ENCODE results near the gene AP4M1.

AP4M1 gene, protein sequence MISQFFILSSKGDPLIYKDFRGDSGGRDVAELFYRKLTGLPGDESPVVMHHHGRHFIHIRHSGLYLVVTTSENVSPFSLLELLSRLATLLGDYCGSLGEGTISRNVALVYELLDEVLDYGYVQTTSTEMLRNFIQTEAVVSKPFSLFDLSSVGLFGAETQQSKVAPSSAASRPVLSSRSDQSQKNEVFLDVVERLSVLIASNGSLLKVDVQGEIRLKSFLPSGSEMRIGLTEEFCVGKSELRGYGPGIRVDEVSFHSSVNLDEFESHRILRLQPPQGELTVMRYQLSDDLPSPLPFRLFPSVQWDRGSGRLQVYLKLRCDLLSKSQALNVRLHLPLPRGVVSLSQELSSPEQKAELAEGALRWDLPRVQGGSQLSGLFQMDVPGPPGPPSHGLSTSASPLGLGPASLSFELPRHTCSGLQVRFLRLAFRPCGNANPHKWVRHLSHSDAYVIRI

DNA sequence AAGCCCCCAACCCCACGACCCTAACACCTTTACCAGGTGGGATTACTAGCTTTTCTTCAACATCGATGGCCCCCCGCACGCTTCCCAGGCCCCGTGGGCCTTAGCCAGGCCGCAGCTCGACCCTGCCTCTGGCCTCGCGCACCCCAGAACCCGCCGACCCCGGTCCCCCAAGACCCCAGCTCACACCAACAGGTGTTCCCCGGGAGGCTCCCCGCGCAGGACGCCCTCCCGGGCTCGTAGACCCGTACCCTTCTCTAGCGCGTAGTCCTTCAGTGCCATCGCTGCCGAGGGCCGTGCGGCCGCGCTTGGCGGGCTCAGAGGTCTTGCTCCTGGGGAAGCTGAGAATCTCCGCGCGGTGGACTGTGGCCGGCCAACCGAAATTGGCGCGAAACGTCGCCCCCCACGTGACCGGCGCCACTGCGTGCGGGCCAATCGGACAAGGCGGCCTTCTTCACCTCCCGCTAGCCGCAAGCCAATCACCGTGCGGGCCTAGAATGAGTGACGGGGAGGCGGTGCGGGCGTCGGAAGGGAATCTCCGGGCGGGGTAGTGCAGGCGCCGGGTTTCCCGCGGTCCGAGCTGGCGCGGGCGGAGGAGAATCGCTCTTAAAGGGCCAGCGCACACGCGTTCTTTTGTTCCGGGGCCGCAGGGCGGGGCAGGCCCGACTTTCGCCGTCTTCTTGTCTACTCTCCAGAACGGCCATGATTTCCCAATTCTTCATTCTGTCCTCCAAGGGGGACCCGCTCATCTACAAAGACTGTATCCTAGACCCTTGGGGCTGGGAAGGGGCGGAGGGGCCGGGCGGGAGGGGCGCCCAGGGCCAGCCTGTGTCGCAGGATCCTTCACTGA, at the start of gene AP4M1, which contains the start of gene MCM7:
Gene AP4M1 (plus strand): TSS at position 628 of the 847 bp plus-strand sequence. CDS start 72 bp downstream, at position 700.
Gene MCM7 (minus strand): TSS at position 382 of the 847 bp plus-strand sequence. CDS start 103 bp downstream, at position 279.
- DNase-seq: peak; percentile 99

DNA sequence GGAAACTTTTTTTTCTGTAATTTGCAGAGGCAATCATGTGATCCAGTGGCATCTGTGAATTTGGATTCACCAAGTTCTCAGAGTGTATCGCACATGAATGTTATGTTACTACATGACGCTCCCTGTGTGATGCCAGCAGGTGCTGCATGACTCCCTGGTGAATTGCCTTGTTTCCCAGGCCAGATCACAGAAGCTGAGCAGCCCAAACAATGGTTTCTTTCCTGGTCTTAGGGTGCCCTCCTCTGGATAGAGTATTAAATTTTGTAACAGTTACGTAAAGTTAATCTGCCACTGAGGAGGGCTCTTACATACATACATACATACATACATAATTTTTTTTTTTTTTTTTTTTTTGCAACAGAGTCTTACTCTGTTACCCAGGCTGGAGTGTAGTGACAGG, 48.2 kb upstream of the AP4M1 start:
- peak; percentile 81 for DNase-seq

DNA sequence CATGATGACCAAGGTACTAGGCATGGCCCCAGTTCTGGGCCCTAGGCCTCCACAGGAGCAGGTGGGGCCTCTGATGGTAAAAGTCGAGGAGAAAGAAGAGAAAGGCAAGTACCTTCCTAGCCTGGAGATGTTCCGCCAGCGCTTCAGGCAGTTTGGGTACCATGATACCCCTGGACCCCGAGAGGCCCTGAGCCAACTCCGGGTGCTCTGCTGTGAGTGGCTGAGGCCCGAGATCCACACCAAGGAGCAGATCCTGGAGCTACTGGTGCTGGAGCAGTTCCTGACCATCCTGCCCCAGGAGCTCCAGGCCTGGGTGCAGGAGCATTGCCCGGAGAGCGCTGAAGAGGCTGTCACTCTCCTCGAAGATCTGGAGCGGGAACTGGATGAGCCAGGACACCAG, 44.4 kb upstream of the AP4M1 start:
- DNase-seq: no peak

DNA sequence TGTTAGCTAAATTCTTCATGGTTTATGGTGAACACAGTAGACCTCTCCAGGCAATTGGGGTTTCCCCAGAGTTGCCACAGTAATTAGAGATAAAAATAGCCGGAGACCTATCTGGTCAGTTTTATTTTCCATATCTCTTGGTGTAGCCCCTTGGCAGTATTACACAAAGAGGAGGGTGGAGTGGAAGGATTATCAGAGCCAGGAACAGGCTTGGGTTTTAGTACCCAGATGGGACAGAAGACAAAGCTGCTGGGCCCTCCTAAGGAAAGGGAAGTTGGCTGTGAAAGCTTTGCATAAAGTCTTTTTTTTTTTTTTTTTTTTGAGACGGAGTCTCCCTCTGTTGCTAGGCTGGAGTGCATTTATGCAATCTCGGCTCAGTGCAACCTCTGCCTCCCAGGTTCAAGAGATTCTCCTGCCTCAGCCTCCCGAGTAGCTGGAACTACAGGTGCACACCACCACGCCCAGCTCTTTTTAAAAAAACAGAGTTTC, 42.1 kb upstream of the AP4M1 start:
- DNase-seq: peak; percentile 83

DNA sequence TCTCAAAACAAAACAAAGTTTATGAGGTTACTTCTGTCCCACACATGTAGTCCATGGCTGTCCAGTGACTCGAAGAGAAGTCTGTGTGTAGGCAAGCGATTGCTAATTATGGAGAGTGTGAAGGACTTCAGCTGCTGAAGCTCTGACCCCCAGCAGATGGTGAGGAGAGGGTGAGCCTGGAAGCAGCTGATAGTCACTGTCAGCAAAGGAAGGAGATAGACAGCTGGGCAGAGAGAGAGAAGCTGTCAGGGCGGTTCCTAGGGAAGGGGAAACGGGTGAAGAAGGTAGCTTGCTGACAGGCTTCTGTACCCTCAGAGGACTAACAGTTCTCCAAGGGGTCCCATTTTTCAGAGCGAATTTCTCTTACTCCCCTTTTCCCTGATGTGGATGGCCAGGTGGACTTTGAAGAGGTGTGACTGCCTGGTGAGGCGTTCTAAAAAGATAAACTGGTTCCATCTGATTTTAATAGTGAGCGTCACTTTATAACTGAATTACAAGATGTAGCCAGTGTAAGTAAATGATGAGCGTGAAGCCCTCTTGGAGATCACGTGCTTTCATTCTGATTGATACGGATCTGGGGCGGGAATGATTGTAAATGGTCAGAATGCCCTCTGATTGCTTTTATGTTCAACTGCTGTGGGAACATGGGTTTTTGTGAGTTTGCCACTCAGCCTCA, 39.8 kb upstream of the AP4M1 start:
- peak; percentile 88 for DNase-seq

DNA sequence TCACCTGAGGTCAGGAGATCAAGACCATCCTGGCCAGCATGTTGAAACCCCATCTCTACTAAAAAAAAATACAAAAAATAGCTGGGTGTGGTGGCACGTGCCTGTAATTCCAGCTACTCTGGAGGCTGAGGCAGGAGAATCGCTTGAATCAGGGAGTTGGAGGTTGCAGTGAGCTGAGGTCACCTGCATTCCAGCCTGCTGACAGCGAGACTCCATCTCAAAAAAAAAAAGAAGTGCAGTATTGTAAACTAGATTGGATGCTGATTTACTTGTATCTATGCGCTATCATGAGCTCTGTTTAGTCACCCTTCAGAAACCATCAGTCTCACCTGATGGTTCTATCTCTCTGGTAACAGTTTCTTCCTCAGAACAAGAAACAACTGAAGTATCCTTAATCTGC, 38.1 kb upstream of the AP4M1 start:
- DNase-seq: no peak

DNA sequence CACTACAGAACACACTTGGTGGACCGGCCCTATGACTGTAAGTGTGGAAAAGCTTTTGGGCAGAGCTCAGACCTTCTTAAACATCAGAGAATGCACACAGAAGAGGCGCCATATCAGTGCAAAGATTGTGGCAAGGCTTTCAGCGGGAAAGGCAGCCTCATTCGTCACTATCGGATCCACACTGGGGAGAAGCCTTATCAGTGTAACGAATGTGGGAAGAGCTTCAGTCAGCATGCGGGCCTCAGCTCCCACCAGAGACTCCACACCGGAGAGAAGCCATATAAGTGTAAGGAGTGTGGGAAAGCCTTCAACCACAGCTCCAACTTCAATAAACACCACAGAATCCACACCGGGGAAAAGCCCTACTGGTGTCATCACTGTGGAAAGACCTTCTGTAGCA, 37.3 kb upstream of the AP4M1 start:
- DNase-seq: no peak

DNA sequence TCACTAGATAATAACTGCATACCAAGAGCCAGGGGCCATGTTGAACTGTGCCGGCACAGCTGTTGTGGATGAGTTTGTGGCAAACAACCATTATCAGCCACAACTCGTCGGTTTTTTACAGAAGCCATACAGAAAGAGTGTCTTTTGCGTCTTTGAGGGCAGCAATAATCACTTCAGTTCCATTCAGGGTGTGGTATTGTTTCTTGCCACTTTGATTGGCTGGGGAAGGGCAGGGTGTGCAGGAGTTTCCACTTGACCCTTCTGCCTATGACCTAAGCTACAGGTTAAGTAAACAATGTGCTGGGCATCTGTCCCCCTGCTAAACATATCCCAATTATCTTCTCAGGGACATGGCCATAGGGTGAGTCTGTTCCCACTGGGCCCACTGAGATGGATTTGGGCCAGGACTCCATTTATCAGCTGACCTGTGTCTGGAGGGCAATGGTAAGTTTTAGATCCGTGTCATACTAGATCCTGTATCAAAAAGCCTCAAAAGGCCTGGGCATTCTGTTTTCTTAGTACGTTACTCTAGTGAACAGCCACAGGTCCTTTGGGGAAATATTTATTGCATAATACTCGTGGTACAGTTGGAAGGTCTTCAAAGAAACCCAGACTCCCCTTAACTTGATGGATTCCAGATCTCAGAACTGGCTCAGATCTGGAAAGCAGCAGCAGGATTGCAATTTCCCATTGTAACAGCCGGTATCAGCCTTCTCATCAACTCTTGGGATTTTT, 35.8 kb upstream of the AP4M1 start:
- peak; percentile 69 for DNase-seq

DNA sequence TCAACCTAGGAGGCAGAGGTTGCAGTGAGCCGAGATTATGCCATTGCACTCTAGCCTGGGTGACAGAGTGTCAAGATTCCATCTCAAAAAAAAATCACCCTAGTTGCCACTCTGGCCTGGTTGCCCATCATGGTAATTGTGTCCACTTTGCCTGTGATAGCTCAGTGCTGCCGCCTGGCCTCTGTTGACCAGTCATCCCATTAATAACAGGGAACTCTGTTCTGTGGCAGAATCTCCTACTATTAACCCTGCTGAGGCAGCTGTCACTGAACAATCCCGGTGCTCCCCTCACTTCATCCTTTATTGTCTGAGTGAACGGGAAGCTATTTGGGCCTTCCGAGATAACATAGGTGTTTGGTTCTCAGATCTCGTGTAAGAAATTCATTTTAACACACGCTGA, 34.5 kb upstream of the AP4M1 start:
- DNase-seq: no peak

DNA sequence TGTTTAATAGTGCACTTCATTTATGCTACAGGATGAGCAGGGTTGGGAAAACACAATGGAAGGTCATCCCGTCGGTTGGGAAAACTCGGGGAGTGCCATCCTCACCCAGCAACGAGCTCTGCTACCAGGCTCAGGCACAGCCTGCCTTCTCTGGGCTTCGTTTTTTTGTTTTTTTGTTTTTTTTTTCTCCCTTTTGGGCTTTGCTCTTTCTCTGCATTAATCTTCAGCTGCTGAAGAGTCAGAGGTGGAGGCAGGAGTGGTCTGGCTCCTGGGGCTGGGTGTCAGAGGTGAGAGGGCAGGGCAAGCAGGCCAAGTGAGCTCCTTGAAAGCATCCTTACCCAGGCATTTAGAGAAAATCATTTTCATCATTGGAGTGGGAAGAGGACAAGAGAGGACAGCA, 31.5 kb upstream of the AP4M1 start:
- no peak for DNase-seq

DNA sequence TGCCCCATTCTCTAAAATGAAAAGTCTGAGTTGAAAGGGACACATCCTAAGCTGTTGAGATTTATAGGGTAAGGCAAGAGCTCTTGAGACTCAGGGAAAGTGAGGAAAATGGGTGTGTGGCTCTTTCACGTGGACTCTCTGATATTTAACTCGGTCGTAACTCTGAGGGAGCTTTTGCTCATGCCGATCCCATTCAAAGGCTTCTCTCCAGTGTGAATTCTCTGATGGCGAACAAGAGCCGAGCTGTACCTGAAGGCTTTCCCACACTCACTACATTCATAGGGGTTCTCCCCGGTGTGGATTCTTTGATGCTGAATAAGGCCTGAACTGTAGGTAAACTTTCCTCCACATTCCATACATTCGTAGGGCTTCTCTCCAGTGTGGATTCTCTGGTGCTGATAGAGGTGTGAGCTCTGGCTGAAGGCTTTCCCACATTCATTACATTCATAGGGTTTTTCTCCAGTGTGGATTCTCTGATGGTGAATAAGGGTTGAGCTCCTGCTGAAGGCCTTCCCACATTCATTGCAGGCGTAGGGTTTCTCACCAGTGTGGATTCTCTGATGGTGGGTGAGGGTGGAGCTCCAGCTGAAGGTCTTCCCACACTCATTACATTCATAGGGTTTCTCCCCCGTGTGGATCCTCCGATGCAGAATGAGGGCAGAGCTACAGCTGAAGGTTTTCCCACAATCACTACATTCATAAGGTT, 30.3 kb upstream of the AP4M1 start:
- DNase-seq: no peak

DNA sequence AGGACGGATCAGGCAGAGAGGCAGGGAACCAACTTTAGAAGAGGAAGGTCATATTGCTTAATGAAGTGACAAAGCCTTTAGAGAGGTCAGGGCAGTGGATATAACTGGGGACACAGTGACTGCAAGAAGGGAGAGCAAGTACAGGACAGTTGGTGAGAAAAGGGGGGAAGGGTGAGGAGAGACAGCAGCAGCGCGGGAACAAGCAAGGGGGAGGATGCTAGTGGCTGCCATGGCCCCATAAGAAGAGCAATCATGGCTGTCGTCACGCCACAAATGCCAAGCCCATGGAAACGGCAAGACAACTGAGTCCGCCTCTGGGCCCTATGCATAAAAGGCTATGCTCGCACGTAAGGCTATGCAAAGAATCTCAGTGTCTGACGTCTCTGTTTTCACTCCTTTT, 29.0 kb upstream of the AP4M1 start:
- DNase-seq: no peak

DNA sequence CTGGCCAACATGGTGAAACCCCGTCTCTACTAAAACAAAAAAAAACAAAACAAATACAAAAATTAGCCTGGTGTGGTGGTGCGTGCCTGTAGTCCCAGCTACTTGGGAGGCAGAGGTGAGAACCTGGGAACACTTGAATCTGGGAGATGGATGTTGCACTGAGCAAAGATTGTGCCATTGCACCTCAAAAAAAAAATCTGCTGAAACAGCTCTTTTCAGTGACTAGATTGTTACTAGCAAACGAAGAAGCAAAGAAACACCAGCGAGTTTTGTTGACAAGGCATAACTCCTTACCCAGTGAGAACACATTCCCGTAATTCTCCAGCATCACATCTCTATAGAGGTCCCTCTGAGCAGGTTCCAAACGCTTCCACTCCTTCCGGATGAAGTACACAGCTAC, 26.6 kb upstream of the AP4M1 start:
- no peak for DNase-seq

DNA sequence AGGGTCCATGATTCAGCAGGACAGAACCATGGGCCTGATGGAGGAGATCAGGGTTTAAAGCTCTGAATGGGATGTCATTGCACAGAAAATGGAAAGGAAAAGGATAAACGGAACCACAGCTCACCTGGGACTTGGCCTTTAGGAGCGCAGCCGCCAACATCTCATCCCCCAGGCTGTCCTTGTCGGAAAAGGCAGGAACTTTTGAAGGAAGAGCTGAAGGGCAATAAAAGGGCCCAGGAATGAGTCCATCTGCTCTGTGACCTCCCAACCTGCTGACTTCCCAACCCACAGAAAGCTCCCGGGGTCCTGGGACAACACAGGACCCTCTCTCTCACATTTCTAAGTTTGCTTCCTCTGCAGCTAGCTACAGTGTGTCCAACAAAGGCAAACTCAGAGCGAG, 26.0 kb upstream of the AP4M1 start:
- no peak for DNase-seq

DNA sequence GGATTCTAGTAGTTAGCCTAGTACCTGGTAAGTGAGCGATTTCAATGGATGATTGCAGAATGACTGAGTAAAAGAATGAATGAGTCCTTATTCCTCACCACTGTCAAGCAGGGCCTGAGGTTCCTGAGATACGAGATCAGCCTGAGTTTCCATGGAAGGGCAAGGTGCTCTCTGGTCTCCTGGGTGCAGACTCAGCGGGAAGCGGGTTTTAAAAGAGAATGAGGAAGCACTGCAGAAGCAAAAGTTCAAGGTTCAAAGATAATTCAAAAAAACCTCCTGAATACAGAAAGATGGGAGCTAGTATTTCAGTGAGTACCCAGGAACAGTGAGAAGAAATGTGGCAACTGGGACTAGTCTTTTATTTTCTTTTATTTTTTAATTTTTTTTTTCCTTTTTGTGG, 24.2 kb upstream of the AP4M1 start:
- DNase-seq: no peak

DNA sequence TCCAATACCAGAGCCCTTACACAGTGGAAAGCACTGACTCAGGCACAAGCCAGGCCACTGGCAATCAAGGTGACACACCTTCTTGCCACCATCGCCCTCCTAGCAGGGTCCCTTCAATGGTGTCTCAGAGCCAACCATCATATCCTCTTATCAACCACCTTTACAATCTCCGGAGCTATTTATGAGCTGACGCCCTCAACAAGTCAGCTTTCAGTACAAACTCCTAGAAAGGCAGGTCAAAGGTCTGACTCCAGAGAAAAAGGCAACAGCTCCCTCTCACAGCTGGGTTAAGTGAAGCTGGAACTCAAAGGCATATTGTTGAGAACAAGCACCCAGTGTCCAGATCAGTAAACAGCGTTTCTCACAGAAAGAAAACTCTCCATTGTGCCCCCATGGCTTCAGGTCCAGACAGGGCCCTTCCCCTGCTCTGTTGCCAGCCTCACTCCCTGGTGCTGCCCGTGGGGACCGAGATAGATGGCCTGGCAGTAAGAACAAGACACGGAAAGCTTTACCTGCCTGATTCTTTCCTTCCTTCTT, 22.4 kb upstream of the AP4M1 start:
- DNase-seq: no peak

DNA sequence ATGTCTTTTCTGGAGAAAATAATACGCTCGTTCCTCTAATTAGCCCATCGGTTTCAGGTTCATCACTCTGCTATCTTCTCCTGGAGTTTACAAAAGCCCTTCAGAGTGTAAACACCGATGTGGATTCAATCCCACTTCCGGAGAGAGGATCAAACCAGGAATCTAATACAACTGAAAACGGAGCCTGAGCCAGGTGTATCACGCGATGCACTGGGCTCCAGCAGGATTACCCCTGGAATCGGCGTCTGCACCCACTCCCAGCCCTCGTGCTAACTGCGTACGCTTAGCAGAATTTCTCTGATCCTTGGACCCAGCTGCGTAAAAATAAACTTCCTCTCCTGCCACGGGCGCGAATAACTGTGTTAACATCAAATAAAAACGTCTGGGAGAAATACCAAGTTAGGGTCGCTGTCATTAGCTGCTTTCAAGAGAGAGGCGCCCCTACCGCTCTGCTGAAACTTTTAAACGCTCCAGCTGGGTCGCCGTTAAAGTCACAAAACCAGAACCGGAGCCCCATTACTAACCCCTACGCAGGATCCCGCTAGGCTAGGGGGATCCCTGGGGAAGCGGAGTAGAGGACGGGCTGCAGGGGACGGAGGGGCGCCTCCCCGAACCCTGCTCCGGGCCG, 20.4 kb upstream of the AP4M1 start:
- DNase-seq: no peak

DNA sequence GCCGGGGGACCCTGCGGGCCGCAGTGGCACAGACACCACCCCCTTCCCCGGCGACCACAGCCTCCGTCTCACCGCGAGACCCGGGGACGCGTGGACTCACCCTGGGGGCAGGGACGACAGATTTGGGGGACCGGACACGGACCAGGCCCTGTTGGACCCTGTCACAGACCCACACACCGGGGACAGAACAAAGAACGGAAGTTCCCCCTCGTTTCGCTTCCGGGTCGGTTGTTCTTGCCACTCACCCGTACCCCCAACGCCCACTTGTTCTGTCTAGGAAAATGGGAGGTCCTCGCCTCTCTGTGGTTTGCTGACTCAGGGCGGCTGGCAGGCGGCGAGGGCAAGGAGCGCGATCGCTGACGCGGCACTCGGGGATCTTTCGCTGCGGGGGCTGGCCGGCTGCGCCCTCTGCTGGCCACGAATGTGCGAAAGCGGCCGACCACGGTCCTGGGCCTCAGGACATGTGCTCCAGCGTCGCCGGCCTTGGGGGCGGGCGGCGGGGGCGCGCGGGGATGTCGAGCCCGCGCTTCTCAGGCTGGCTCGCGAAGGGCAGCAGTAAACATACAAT, 19.8 kb upstream of the AP4M1 start, which contains the start of gene ZNF3:
Gene ZNF3 (minus strand): TSS at position 189 of the 568 bp plus-strand sequence. CDS start 4,366 bp downstream, outside the sequence.
- peak; percentile 99 for DNase-seq

DNA sequence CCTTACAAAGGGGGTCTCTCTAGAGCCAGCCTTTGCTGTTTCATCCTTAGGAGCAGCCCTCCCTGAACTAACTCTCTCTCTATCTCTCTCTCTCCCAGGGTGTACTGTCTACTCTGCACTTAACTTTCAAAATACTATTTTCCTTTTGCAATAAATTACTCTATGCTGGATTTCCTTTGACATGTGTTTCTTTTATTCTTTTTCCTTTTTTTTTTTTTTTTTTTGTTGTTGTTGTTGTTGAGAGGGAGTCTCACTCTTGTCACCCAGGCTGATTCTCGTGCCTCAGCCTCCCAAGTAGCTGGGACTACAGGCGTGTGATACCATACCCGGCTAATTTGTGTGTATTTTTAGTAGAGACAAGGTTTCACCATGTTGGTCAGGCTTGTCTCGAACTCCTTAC, 18.5 kb upstream of the AP4M1 start:
- DNase-seq: no peak

DNA sequence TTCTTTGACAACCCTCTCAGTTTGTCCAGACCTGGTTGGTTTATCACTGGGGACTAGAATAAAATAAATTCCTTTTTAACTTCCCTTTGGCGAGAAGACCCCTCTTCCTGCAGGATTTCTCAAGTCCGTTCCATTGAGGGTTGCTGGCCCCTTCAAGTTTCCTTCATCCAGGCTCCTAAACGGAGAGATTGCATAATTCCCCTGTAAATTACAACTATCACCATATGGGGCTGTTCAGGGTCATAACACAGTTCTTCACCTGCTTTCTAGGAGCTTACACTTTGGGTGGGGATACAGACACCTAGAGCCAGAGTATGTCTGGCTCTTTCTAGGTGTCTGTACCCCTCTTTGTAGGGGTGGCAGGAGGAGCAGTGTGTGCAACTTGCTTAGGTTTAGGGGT, 15.9 kb upstream of the AP4M1 start:
- DNase-seq: no peak

Data from hematopoietic multipotent progenitor cell treated with erythropoietin and hydrocortisone succinate and interleukin-3 and kit ligand, for 8 days (in vitro differentiated cells).